Measurements from ENCODE around the gene ARHGAP6.
A peak's percentile ranks its signal among the peaks of the same experiment; 100 is the strongest.

- TF ChIP-seq CTCF (IDR thresholded peaks at IDR 0.05) (peak in 2 of 3 experiments; percentile 44 to 46), POLR2A (IDR thresholded peaks at IDR 0.05) (no peak)
These were observed 238.2 kb downstream of the ARHGAP6 start for GRCh38 chrX:11427453-11428071.
